ENCODE data around the gene BCL2.

DNA sequence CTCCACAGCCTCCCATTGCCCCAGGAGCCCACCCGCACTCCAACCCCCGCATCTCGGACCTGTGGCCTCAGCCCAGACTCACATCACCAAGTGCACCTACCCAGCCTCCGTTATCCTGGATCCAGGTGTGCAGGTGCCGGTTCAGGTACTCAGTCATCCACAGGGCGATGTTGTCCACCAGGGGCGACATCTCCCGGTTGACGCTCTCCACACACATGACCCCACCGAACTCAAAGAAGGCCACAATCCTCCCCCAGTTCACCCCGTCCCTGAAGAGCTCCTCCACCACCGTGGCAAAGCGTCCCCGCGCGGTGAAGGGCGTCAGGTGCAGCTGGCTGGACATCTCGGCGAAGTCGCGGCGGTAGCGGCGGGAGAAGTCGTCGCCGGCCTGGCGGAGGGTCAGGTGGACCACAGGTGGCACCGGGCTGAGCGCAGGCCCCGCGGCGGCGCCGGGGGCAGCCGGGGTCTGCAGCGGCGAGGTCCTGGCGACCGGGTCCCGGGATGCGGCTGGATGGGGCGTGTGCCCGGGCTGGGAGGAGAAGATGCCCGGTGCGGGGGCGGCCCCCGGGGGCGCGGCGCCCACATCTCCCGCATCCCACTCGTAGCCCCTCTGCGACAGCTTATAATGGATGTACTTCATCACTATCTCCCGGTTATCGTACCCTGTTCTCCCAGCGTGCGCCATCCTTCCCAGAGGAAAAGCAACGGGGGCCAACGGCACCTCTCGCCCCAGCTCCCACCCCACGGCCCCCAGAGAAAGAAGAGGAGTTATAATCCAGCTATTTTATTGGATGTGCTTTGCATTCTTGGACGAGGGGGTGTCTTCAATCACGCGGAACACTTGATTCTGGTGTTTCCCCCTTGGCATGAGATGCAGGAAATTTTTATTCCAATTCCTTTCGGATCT lies 1.3 kb downstream of the BCL2 start:
- TF ChIP-seq ZNF121 (CRISPR knock-in tag; IDR thresholded peaks at IDR 0.05) (no peak), ATF1 (CRISPR knock-in tag; IDR thresholded peaks at IDR 0.05) (no peak), TEAD4 (CRISPR knock-in tag; IDR thresholded peaks at IDR 0.05) (no peak), EMX1 (CRISPR knock-in tag; IDR thresholded peaks at IDR 0.05) (no peak), ZNF396 (CRISPR knock-in tag; IDR thresholded peaks at IDR 0.05; ENCODE audit: borderline replicate concordance) (no peak), ELF4 (CRISPR knock-in tag; IDR thresholded peaks at IDR 0.05; ENCODE audit: low read depth) (no peak), ESRRA (CRISPR knock-in tag; IDR thresholded peaks at IDR 0.05; ENCODE audit: borderline replicate concordance) (no peak)
- TF ChIP-seq, protein P1, sequence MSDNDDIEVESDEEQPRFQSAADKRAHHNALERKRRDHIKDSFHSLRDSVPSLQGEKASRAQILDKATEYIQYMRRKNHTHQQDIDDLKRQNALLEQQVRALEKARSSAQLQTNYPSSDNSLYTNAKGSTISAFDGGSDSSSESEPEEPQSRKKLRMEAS (CRISPR knock-in tag; IDR thresholded peaks at IDR 0.05), result 0 out of 2 replicates have a peak, but pooled peaks have one; percentile 54
- TF ChIP-seq, protein P2, sequence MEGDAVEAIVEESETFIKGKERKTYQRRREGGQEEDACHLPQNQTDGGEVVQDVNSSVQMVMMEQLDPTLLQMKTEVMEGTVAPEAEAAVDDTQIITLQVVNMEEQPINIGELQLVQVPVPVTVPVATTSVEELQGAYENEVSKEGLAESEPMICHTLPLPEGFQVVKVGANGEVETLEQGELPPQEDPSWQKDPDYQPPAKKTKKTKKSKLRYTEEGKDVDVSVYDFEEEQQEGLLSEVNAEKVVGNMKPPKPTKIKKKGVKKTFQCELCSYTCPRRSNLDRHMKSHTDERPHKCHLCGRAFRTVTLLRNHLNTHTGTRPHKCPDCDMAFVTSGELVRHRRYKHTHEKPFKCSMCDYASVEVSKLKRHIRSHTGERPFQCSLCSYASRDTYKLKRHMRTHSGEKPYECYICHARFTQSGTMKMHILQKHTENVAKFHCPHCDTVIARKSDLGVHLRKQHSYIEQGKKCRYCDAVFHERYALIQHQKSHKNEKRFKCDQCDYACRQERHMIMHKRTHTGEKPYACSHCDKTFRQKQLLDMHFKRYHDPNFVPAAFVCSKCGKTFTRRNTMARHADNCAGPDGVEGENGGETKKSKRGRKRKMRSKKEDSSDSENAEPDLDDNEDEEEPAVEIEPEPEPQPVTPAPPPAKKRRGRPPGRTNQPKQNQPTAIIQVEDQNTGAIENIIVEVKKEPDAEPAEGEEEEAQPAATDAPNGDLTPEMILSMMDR (IDR thresholded peaks at IDR 0.05), result peak; percentile 62; the same call in 1 of the 2 replicates
- TF ChIP-seq, protein P3, sequence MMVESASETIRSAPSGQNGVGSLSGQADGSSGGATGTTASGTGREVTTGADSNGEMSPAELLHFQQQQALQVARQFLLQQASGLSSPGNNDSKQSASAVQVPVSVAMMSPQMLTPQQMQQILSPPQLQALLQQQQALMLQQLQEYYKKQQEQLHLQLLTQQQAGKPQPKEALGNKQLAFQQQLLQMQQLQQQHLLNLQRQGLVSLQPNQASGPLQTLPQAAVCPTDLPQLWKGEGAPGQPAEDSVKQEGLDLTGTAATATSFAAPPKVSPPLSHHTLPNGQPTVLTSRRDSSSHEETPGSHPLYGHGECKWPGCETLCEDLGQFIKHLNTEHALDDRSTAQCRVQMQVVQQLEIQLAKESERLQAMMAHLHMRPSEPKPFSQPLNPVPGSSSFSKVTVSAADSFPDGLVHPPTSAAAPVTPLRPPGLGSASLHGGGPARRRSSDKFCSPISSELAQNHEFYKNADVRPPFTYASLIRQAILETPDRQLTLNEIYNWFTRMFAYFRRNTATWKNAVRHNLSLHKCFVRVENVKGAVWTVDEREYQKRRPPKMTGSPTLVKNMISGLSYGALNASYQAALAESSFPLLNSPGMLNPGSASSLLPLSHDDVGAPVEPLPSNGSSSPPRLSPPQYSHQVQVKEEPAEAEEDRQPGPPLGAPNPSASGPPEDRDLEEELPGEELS (CRISPR knock-in tag; IDR thresholded peaks at IDR 0.05), result peak; percentile 77
- TF ChIP-seq, protein P4, sequence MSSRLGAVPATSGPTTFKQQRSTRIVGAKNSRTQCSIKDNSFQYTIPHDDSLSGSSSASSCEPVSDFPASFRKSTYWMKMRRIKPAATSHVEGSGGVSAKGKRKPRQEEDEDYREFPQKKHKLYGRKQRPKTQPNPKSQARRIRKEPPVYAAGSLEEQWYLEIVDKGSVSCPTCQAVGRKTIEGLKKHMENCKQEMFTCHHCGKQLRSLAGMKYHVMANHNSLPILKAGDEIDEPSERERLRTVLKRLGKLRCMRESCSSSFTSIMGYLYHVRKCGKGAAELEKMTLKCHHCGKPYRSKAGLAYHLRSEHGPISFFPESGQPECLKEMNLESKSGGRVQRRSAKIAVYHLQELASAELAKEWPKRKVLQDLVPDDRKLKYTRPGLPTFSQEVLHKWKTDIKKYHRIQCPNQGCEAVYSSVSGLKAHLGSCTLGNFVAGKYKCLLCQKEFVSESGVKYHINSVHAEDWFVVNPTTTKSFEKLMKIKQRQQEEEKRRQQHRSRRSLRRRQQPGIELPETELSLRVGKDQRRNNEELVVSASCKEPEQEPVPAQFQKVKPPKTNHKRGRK (CRISPR knock-in tag; IDR thresholded peaks at IDR 0.05; ENCODE audit: borderline replicate concordance), result no peak
- TF ChIP-seq, protein P5, sequence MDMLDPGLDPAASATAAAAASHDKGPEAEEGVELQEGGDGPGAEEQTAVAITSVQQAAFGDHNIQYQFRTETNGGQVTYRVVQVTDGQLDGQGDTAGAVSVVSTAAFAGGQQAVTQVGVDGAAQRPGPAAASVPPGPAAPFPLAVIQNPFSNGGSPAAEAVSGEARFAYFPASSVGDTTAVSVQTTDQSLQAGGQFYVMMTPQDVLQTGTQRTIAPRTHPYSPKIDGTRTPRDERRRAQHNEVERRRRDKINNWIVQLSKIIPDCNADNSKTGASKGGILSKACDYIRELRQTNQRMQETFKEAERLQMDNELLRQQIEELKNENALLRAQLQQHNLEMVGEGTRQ (CRISPR knock-in tag; IDR thresholded peaks at IDR 0.05), result peak; percentile 75
- TF ChIP-seq, protein P6, sequence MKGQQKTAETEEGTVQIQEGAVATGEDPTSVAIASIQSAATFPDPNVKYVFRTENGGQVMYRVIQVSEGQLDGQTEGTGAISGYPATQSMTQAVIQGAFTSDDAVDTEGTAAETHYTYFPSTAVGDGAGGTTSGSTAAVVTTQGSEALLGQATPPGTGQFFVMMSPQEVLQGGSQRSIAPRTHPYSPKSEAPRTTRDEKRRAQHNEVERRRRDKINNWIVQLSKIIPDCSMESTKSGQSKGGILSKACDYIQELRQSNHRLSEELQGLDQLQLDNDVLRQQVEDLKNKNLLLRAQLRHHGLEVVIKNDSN (CRISPR knock-in tag; IDR thresholded peaks at IDR 0.05), result peak; percentile 67; the same call in 1 of the 2 replicates
- TF ChIP-seq, protein P7, sequence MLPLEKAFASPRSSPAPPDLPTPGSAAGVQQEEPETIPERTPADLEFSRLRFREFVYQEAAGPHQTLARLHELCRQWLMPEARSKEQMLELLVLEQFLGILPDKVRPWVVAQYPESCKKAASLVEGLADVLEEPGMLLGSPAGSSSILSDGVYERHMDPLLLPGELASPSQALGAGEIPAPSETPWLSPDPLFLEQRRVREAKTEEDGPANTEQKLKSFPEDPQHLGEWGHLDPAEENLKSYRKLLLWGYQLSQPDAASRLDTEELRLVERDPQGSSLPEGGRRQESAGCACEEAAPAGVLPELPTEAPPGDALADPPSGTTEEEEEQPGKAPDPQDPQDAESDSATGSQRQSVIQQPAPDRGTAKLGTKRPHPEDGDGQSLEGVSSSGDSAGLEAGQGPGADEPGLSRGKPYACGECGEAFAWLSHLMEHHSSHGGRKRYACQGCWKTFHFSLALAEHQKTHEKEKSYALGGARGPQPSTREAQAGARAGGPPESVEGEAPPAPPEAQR (CRISPR knock-in tag; IDR thresholded peaks at IDR 0.05), result no peak
